ENCODE measurements around the gene SSC4D. TPM values are rescaled to one million over a fixed set of nuclear protein-coding genes. Genes with fewer than 3 reads are reported as not detected.
"Not testable (repeated sequence)": the region's sequence is repeated elsewhere in the genome, so short reads cannot be mapped to it uniquely, and the experiment has no call there.

The SSC4D gene
- total and polyA plus RNA-seq, 2 experiments from 2014 or later, result 0.43 to 0.66 TPM

DNA sequence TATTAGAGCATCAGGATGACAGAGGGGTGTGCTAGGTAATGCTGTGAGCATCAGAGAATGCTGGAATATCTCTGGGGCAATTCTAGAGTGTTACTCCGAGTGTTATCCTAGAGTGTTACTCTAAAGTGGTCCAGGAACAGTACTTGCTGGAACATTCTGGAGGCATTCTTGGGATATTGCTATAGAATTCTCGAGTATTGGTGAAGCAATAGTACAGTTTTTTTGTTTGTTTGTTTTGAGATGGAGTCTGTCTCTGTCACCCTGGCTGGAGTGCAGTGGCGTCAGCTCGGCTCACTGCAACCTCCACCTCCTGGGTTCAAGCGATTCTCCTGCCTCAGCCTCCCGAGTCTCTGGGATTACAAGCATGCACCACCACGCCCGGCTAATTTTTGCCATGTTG, 12.6 kb downstream of the SSC4D start:
- Histone ChIP-seq H3K4me2 (ENCODE audit: unreplicated experiment) (peak overlapping the region; percentile 56), H3K79me2 (ENCODE audit: insufficient read depth) (no peaks in the 10 kb centered on the region), H3F3A (ENCODE audit: insufficient read depth) (no peaks in the 10 kb centered on the region), H3K9me3 (ENCODE audit: low read depth) (no peaks in the 10 kb centered on the region), H3K9ac (peak overlapping the region; percentile 63; the same call in 1 of the 2 replicates), H3K27ac (no peak overlapping the region), H2AFZ (peak overlapping the region; percentile 85), H4K20me1 (ENCODE audit: insufficient read depth) (no peaks in the 10 kb centered on the region), H3K36me3 (ENCODE audit: low read depth) (no peaks in the 10 kb centered on the region), H3K9me2 (ENCODE audit: insufficient read depth) (no peaks in the 10 kb centered on the region), H3K4me1 (ENCODE audit: insufficient read depth) (0 out of 2 replicates have a peak, but pooled peaks cover 3% of the 10 kb centered on the region), H3K27me3 (replicated peaks; ENCODE audit: insufficient read depth) (no peaks in the 10 kb centered on the region), H3K4me3 (peak overlapping the region; percentile 70)
- in situ Hi-C loops (cut with MboI), result no loop called here
- TF ChIP-seq EZH2 (IDR thresholded peaks at IDR 0.05; ENCODE audit: insufficient read depth, poor library complexity, severe bottlenecking) (no peak), EZH2phosphoT487 (IDR thresholded peaks at IDR 0.05; ENCODE audit: insufficient read depth, low read depth) (no peak)
- no peak for DNase-seq
- WGBS, 2 experiments (ENCODE audit: low coverage in 1 of 2, low lambda C conversion rate in 2 of 2, missing lambda C conversion rate in 2 of 2), result 42% methylated on average over 8 of the region's 8 CpGs

GRCh38 chr7:76395965-76396726, 13.4 kb downstream of the SSC4D start:
- H3K27ac ChIP-seq, result no peak overlapping the region
- TF ChIP-seq EZH2 (IDR thresholded peaks at IDR 0.05; ENCODE audit: insufficient read depth, poor library complexity, severe bottlenecking), result no peak
- no peak for TF ChIP-seq EZH2phosphoT487 (IDR thresholded peaks at IDR 0.05; ENCODE audit: insufficient read depth, low read depth)
- in situ Hi-C loops (cut with MboI), result no loop called here
- no peak overlapping the region for H3K9ac ChIP-seq
- H3K36me3 ChIP-seq (ENCODE audit: low read depth), result no peaks in the 10 kb centered on the region
- no peaks in the 10 kb centered on the region for H3K27me3 ChIP-seq (replicated peaks; ENCODE audit: insufficient read depth)
- no peaks in the 10 kb centered on the region for H3K9me2 ChIP-seq (ENCODE audit: insufficient read depth)
- H3K4me1 ChIP-seq (ENCODE audit: insufficient read depth), result 0 out of 2 replicates have a peak, but pooled peaks cover 3% of the 10 kb centered on the region
- no peak overlapping the region for H3K4me2 ChIP-seq (ENCODE audit: unreplicated experiment)
- H3F3A ChIP-seq (ENCODE audit: insufficient read depth), result no peaks in the 10 kb centered on the region
- no peaks in the 10 kb centered on the region for H3K9me3 ChIP-seq (ENCODE audit: low read depth)
- peak overlapping the region; percentile 85; the same call in 1 of the 2 replicates for H2AFZ ChIP-seq
- no peak overlapping the region for H3K4me3 ChIP-seq
- WGBS, 2 experiments (ENCODE audit: low coverage in 1 of 2, low lambda C conversion rate in 2 of 2, missing lambda C conversion rate in 2 of 2), result 70 to 72% methylated on average over 13 of the region's 13 CpGs
- DNase-seq, result no peak
- H3K79me2 ChIP-seq (ENCODE audit: insufficient read depth), result no peaks in the 10 kb centered on the region
- no peaks in the 10 kb centered on the region for H4K20me1 ChIP-seq (ENCODE audit: insufficient read depth)

GRCh38 chr7:76395605-76395964, 13.9 kb downstream of the SSC4D start:
- 91 to 97% methylated on average over 10 to 11 of the region's 11 CpGs for WGBS, 2 experiments (ENCODE audit: low coverage in 1 of 2, low lambda C conversion rate in 2 of 2, missing lambda C conversion rate in 2 of 2)
- H3K9ac ChIP-seq; H3K4me1 ChIP-seq (ENCODE audit: insufficient read depth); in situ Hi-C loops (cut with MboI); H3K27ac ChIP-seq; H3K27me3 ChIP-seq (replicated peaks; ENCODE audit: insufficient read depth); H3F3A ChIP-seq (ENCODE audit: insufficient read depth); H4K20me1 ChIP-seq (ENCODE audit: insufficient read depth); H3K4me3 ChIP-seq; H3K36me3 ChIP-seq (ENCODE audit: low read depth); H3K9me2 ChIP-seq (ENCODE audit: insufficient read depth); H3K9me3 ChIP-seq (ENCODE audit: low read depth); H3K4me2 ChIP-seq (ENCODE audit: unreplicated experiment); DNase-seq; H2AFZ ChIP-seq; H3K79me2 ChIP-seq (ENCODE audit: insufficient read depth): not testable (repeated sequence)

DNA sequence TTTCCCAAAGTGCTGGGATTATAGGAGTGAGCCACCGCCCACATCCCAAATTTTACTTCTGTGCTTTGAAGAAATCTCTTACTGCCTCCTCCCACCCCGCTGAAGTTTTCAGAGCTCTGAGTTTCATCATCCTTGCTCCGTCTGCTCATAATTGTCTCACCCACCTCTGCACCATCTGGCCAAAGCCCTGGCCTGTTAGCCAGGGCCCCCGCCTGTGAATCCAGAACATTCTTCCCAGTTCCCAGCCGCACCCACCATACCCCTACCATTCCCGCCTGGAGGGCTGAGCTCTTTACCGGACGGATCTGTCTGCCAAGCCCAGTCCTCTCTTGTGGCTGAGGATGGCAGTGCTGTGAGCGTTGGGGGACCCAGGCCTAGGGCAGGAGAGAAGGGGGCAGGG, 14.5 kb downstream of the SSC4D start:
- in situ Hi-C loops (cut with MboI), result no loop called here
- H3K4me3 ChIP-seq, result no peak overlapping the region

More for the DNA sequence above, 14.5 kb downstream of the SSC4D start:
- H3K4me2 ChIP-seq (ENCODE audit: unreplicated experiment), result no peak overlapping the region
- no peaks in the 10 kb centered on the region for H3K36me3 ChIP-seq (ENCODE audit: low read depth)
- H3F3A ChIP-seq (ENCODE audit: insufficient read depth), result no peaks in the 10 kb centered on the region
- 86% methylated on average over 9 of the region's 9 CpGs for WGBS, 2 experiments (ENCODE audit: low coverage in 1 of 2, low lambda C conversion rate in 2 of 2, missing lambda C conversion rate in 2 of 2)
- no peaks in the 10 kb centered on the region for H3K9me2 ChIP-seq (ENCODE audit: insufficient read depth)
- no peak for TF ChIP-seq EZH2 (IDR thresholded peaks at IDR 0.05; ENCODE audit: insufficient read depth, poor library complexity, severe bottlenecking)
- TF ChIP-seq EZH2phosphoT487 (IDR thresholded peaks at IDR 0.05; ENCODE audit: insufficient read depth, low read depth), result no peak
- H3K9me3 ChIP-seq (ENCODE audit: low read depth), result no peaks in the 10 kb centered on the region
- no peak for DNase-seq
- H4K20me1 ChIP-seq (ENCODE audit: insufficient read depth), result no peaks in the 10 kb centered on the region
- H3K4me1 ChIP-seq (ENCODE audit: insufficient read depth), result 0 out of 2 replicates have a peak, but pooled peaks cover 3% of the 10 kb centered on the region
- H3K9ac ChIP-seq, result no peak overlapping the region
- no peak overlapping the region for H2AFZ ChIP-seq
- H3K79me2 ChIP-seq (ENCODE audit: insufficient read depth), result no peaks in the 10 kb centered on the region
- H3K27me3 ChIP-seq (replicated peaks; ENCODE audit: insufficient read depth), result no peaks in the 10 kb centered on the region
- H3K27ac ChIP-seq, result no peak overlapping the region
